ENCODE data around the gene MACROD1.

The MACROD1 gene

DNA sequence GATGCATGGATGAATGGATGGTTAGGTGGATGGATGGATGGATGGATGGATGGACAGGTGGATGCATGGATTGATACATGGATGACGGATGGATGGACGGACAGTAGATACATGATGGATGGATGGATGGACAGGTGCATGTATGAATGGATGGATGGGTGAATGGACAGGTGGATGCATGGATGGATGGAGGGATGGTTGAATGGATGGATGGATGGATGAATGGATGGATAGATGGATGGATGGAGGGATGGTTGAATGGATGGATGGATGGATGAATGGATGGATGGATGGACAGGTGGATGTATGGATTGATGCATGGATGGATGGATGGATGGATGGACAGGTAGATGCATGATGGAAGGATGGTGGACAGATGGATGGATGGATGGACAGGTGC is 51.7 kb downstream of the MACROD1 start:
- no peak overlapping the region for H3K4me3 ChIP-seq (ENCODE audit: low read depth, low read length)
- no peak for TF ChIP-seq CTCF (IDR thresholded peaks at IDR 0.05; ENCODE audit: low read depth, low read length)

GRCh38 chr11:64113462-64113780 is 52.5 kb downstream of the MACROD1 start:
- H3K4me3 ChIP-seq (ENCODE audit: low read depth, low read length), result no peak overlapping the region
- TF ChIP-seq CTCF (IDR thresholded peaks at IDR 0.05; ENCODE audit: low read depth, low read length), result no peak

GRCh38 chr11:64112771-64113461 is 53.0 kb downstream of the MACROD1 start:
- TF ChIP-seq CTCF (IDR thresholded peaks at IDR 0.05; ENCODE audit: low read depth, low read length), result no peak
- no peak overlapping the region for H3K4me3 ChIP-seq (ENCODE audit: low read depth, low read length)

GRCh38 chr11:64110465-64111375 is 55.2 kb downstream of the MACROD1 start:
- TF ChIP-seq CTCF (IDR thresholded peaks at IDR 0.05; ENCODE audit: low read depth, low read length), result no peak
- H3K4me3 ChIP-seq (ENCODE audit: low read depth, low read length), result no peak overlapping the region

- no peak overlapping the region for H3K4me3 ChIP-seq (ENCODE audit: low read depth, low read length)
- no peak for TF ChIP-seq CTCF (IDR thresholded peaks at IDR 0.05; ENCODE audit: low read depth, low read length)
These were observed 56.6 kb downstream of the MACROD1 start for GRCh38 chr11:64109332-64109731.

- no peak overlapping the region for H3K4me3 ChIP-seq (ENCODE audit: low read depth, low read length)
- TF ChIP-seq CTCF (IDR thresholded peaks at IDR 0.05; ENCODE audit: low read depth, low read length), result no peak
These were observed 58.6 kb downstream of the MACROD1 start for GRCh38 chr11:64107303-64107702.

DNA sequence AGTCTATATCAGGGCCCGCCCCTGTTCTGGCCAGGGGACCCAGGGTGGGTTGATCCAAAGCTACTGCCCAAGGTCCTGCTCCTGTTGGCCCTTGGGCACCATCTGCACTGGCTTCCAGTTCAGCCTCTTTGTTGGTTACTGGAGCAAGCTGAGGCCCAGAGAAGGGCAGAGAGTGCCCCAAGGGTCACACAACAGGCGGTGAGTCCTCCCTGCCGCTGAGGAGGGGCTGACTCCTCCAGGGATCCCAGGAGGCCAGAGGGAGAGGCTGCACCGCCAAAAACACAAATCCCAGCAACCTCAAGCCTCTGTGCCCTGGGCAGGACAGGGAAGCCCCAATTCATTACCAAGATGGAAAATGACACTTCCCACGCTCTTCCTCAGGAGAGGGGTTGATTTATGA is 61.3 kb downstream of the MACROD1 start:
- H3K4me3 ChIP-seq (ENCODE audit: low read depth, low read length), result no peak overlapping the region
- TF ChIP-seq CTCF (IDR thresholded peaks at IDR 0.05; ENCODE audit: low read depth, low read length), result no peak
